Measurements from ENCODE around the gene HERC6. TPM values are rescaled to one million over a fixed set of nuclear protein-coding genes. Genes with fewer than 3 reads are reported as not detected.
"Not testable (repeated sequence)": the region's sequence is repeated elsewhere in the genome, so short reads cannot be mapped to it uniquely, and the experiment has no call there.

HERC6 gene
- total RNA-seq, 1 experiment from 2014 or later = 0.32 TPM

DNA sequence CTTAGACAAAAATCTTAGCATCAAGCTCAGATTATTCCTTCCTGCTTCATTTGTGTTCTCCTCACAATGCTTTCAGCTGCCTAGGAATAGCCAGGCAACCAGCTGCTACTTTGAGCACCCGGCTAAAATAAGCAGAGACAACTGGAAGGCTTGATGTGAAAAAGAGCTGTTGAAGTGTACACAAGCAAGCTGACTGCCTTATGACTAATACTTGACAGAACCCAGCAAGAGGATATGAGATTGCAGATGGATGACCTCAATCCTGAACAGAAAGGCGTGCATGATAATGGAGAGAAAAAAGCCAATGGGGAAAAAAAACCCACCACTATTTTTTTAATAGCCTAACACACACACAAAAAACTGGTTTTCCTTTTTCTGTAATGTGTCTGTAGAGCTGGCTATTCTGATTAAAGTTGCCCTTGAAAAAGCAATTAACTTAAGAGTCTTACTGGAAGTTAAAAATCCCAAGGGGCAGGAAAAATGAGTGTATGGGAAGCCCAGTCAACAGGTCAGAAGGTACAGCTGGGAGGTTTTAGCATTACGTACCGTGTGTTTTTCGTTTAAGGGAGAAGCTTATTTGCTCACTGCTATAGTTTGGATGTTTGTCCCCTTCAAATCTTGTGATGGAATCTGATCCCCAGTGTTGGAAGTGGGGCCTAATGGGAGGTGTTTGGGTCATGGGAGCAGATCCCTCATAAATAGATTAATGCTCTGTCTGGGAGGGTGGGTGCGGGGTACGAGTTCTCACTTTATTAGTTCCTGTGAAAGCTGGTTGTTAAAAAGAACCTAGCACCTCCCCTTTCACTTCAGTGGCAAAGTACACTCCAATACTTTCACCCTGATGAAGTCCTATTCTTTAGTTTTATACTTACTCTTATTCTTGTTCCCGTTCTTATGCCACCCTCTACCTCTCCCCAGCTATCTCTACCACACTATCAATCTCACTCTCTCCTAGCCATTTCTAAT lies 37.1 kb upstream of the HERC6 start:
- H3K9me3 ChIP-seq (ENCODE audit: low read depth, low read length, poor library complexity, severe bottlenecking) = no peaks in the 10 kb centered on the region
- no peak for DNase-seq (ENCODE audit: low spot score)
- TF ChIP-seq EZH2 (IDR thresholded peaks at IDR 0.05; ENCODE audit: borderline replicate concordance, low read depth, low read length, poor library complexity, severe bottlenecking) = no peak
- TF ChIP-seq, protein P1, sequence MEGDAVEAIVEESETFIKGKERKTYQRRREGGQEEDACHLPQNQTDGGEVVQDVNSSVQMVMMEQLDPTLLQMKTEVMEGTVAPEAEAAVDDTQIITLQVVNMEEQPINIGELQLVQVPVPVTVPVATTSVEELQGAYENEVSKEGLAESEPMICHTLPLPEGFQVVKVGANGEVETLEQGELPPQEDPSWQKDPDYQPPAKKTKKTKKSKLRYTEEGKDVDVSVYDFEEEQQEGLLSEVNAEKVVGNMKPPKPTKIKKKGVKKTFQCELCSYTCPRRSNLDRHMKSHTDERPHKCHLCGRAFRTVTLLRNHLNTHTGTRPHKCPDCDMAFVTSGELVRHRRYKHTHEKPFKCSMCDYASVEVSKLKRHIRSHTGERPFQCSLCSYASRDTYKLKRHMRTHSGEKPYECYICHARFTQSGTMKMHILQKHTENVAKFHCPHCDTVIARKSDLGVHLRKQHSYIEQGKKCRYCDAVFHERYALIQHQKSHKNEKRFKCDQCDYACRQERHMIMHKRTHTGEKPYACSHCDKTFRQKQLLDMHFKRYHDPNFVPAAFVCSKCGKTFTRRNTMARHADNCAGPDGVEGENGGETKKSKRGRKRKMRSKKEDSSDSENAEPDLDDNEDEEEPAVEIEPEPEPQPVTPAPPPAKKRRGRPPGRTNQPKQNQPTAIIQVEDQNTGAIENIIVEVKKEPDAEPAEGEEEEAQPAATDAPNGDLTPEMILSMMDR (conservative IDR thresholded peaks at IDR 0.05; ENCODE audit: low read depth, low read length) = no peak
- intact Hi-C loops (cut with micrococcal nuclease; ENCODE audit: unreplicated experiment) = no loop called here
- no peaks in the 10 kb centered on the region for H3K36me3 ChIP-seq (ENCODE audit: insufficient read depth, low read length, poor library complexity, severe bottlenecking)
- no peaks in the 10 kb centered on the region for H3K4me1 ChIP-seq (ENCODE audit: insufficient read depth, low read length, poor library complexity, severe bottlenecking)
- no TSS peak for BruUV-seq (replicated peaks)
- no peak overlapping the region for H3K27ac ChIP-seq (ENCODE audit: low read depth, low read length, poor library complexity, severe bottlenecking)
- no peaks in the 10 kb centered on the region for H3K27me3 ChIP-seq (replicated peaks; ENCODE audit: insufficient read depth, low read depth, low read length, poor library complexity)
- ChIA-PET POLR2A (ENCODE audit: low non-redundant PET) (no interaction called here), CTCF (no interaction called here)
- H3K4me3 ChIP-seq (ENCODE audit: low read depth, low read length, poor library complexity, severe bottlenecking) = no peak overlapping the region

DNA sequence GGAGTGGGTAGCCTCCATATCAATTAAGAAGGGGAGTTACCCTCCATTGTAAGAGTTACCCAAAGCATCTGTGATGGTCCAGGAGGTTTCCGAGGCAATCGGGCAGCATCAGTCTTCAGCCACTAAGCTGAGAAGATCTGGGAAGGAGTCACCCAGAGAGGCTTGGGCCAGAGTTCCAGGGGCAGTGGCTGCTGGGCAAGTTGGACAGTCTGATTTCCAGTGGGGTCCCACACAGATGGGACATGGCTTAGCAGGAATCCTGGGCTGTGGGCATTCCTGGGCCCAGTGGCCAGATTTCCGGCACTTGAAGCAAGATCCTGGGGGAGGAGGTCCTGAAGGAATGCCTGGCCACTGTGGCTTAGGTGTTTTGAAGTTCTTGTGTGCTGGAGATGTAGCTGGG lies 31.8 kb upstream of the HERC6 start:
- H3K4me3 ChIP-seq (ENCODE audit: low read depth, low read length, poor library complexity, severe bottlenecking); H3K9me3 ChIP-seq (ENCODE audit: low read depth, low read length, poor library complexity, severe bottlenecking); H3K36me3 ChIP-seq (ENCODE audit: insufficient read depth, low read length, poor library complexity, severe bottlenecking); H3K27me3 ChIP-seq (replicated peaks; ENCODE audit: insufficient read depth, low read depth, low read length, poor library complexity); intact Hi-C loops (cut with micrococcal nuclease; ENCODE audit: unreplicated experiment); H3K27ac ChIP-seq (ENCODE audit: low read depth, low read length, poor library complexity, severe bottlenecking); DNase-seq (ENCODE audit: low spot score); CTCF ChIA-PET; H3K4me1 ChIP-seq (ENCODE audit: insufficient read depth, low read length, poor library complexity, severe bottlenecking); BruUV-seq (replicated peaks); POLR2A ChIA-PET (ENCODE audit: low non-redundant PET): not testable (repeated sequence)

DNA sequence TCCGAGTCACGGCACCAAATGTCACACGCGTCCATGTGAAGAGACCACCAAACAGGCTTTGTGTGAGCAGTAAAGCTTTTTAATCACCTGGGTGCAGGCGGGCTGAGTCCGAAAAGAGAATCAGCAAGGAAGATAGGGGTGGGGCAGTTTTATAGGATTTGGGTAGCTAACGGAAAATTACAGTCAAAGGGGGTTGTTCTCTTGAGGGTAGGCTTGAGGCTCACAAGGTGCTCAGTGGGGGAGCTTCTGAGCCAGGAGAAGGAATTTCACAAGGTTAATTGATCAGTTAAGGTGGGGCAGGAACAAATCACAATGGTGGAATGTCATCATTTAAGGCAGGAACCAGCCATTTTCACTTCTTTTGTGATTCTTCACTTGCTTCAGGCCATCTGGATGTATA lies 29.9 kb upstream of the HERC6 start:
- H3K9me3 ChIP-seq (ENCODE audit: low read depth, low read length, poor library complexity, severe bottlenecking); H3K36me3 ChIP-seq (ENCODE audit: insufficient read depth, low read length, poor library complexity, severe bottlenecking); DNase-seq (ENCODE audit: low spot score); H3K27ac ChIP-seq (ENCODE audit: low read depth, low read length, poor library complexity, severe bottlenecking); POLR2A ChIA-PET (ENCODE audit: low non-redundant PET); H3K4me3 ChIP-seq (ENCODE audit: low read depth, low read length, poor library complexity, severe bottlenecking); H3K4me1 ChIP-seq (ENCODE audit: insufficient read depth, low read length, poor library complexity, severe bottlenecking); intact Hi-C loops (cut with micrococcal nuclease; ENCODE audit: unreplicated experiment); H3K27me3 ChIP-seq (replicated peaks; ENCODE audit: insufficient read depth, low read depth, low read length, poor library complexity); CTCF ChIA-PET; BruUV-seq (replicated peaks): not testable (repeated sequence)

DNA sequence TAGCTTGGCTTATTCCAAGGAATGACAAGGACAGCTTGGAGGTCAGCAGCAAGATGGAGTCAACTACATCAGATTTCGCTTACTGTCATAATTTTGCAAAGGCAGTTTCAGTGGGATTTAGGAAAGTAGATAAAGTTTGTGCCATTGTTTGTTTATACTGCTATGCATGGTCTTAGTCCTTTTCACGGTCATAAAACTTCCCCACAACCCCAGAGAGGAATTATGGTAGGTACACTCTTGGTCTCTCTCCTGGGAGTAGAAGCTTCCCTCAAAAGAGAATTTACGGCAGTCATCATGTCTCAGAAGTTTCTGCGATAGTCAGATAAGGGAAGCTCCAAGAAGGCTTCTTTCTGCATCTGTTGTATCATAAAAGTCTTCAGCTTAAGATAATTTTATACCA lies 27.9 kb upstream of the HERC6 start:
- Histone ChIP-seq H3K9me3 (ENCODE audit: low read depth, low read length, poor library complexity, severe bottlenecking) (no peaks in the 10 kb centered on the region), H3K27ac (ENCODE audit: low read depth, low read length, poor library complexity, severe bottlenecking) (no peak overlapping the region), H3K27me3 (replicated peaks; ENCODE audit: insufficient read depth, low read depth, low read length, poor library complexity) (no peaks in the 10 kb centered on the region), H3K36me3 (ENCODE audit: insufficient read depth, low read length, poor library complexity, severe bottlenecking) (no peaks in the 10 kb centered on the region), H3K4me3 (ENCODE audit: low read depth, low read length, poor library complexity, severe bottlenecking) (no peak overlapping the region), H3K4me1 (ENCODE audit: insufficient read depth, low read length, poor library complexity, severe bottlenecking) (no peaks in the 10 kb centered on the region)
- no peak for TF ChIP-seq EZH2 (IDR thresholded peaks at IDR 0.05; ENCODE audit: borderline replicate concordance, low read depth, low read length, poor library complexity, severe bottlenecking)
- TF ChIP-seq, protein P1 (conservative IDR thresholded peaks at IDR 0.05; ENCODE audit: low read depth, low read length) = no peak
- intact Hi-C loops (cut with micrococcal nuclease; ENCODE audit: unreplicated experiment) = no loop called here
- no TSS peak for BruUV-seq (replicated peaks)
- DNase-seq (ENCODE audit: low spot score) = no peak
- CTCF ChIA-PET = no interaction called here
- POLR2A ChIA-PET (ENCODE audit: low non-redundant PET) = no interaction called here
